ENCODE results near the gene ZFAND2A. TPM values are rescaled to one million over a fixed set of nuclear protein-coding genes. Genes with fewer than 3 reads are reported as not detected.

ZFAND2A gene
- total and polyA plus RNA-seq, 2 of the 8 experiments (the other 6 are each of a cell fraction or from before 2014, with no cell fraction given), result 16.6 to 20.3 TPM

DNA sequence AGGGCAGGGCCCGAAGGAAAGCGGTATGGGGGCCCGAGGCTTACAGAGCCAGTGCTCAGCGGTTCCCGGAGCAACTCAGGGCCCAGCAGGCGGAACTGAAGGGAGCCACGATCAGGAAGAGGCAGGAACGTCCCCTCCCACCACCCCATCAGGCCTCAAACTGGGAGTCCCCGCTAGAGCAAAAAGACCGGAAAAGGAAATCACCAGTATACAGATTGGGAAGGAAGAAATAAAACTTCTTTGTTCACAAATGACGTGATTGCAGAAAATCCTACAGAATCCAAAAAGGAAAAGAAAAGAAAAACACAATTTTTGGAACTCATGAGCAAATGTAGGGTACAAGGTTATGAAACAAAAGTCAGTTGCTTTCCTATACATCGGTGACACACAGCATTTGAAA is 21.6 kb upstream of the ZFAND2A start:
- H3K56ac ChIP-seq (replicated peaks; ENCODE audit: insufficient read length, low read depth, low read length), result no peak overlapping the region
- no peak overlapping the region for H2BK120ac ChIP-seq (replicated peaks; ENCODE audit: low read depth, low read length)
- no peak overlapping the region for H3K4me3 ChIP-seq (ENCODE audit: extremely low read depth in 1 of 4, insufficient read depth in 2 of 4, low read depth in 3 of 4, low read length in 4 of 4)
- no peaks in the 10 kb centered on the region for H3K4me1 ChIP-seq (replicated peaks in 1 of 4; ENCODE audit: control insufficient read depth in 3 of 4, insufficient read depth in 4 of 4, low read length in 3 of 4)
- no peak overlapping the region for H3K14ac ChIP-seq (ENCODE audit: insufficient read length)
- peaks cover 0 to 2% of the 10 kb centered on the region in 2 experiments; a peak in 2 of 4 replicates for H3K9me3 ChIP-seq (ENCODE audit: insufficient read depth in 2 of 2, low read depth in 1 of 2, low read length in 1 of 2)
- no peaks in the 10 kb centered on the region for H4K20me1 ChIP-seq (replicated peaks in 1 of 2; ENCODE audit: control insufficient read depth in 1 of 2, insufficient read depth in 2 of 2, low read length in 2 of 2)
- no peaks in the 10 kb centered on the region for H3K36me3 ChIP-seq (ENCODE audit: control insufficient read depth in 2 of 4, insufficient read depth in 4 of 4, low read length in 3 of 4)
- H4K5ac ChIP-seq (ENCODE audit: insufficient read length, low read depth, low read length), result no peak overlapping the region
- H2BK15ac ChIP-seq (ENCODE audit: low read length), result no peak overlapping the region
- no peaks in the 10 kb centered on the region for H3K79me1 ChIP-seq (ENCODE audit: low read depth, low read length)
- no peak overlapping the region for H2BK20ac ChIP-seq (ENCODE audit: low read length)
- no peak overlapping the region for H3K27ac ChIP-seq (ENCODE audit: low read depth, low read length)
- H4K91ac ChIP-seq (replicated peaks; ENCODE audit: insufficient read length, low read length), result no peak overlapping the region
- H2AK5ac ChIP-seq (ENCODE audit: low read depth, low read length), result no peak overlapping the region
- H4K8ac ChIP-seq (ENCODE audit: extremely low read depth, insufficient read depth, low read length), result no peak overlapping the region
- DNase-seq (ENCODE audit: low read depth in 1 of 2, low spot score in 2 of 2), result no peak
- H2BK12ac ChIP-seq (ENCODE audit: low read depth, low read length), result no peak overlapping the region
- FAIRE-seq, result no peak
- POLR2A ChIA-PET (ENCODE audit: partially characterized antibody), result no interaction called here
- H3K79me2 ChIP-seq (ENCODE audit: control insufficient read depth in 1 of 2, insufficient read depth in 2 of 2, low read length in 2 of 2), result no peaks in the 10 kb centered on the region
- no peak overlapping the region for H3K4ac ChIP-seq (replicated peaks; ENCODE audit: insufficient read length, low read depth, low read length)
- 89% methylated on average over 11 of the region's 12 CpGs; no CpG with 5 or more reads in 1 of the 2 experiments for WGBS, 2 experiments (ENCODE audit: extremely low coverage in 1 of 2, insufficient coverage in 1 of 2, insufficient read length in 1 of 2, insufficient replicate concordance in 2 of 2, low coverage in 1 of 2, low lambda C conversion rate in 2 of 2, missing lambda C conversion rate in 1 of 2)
- no peak overlapping the region for H3K23ac ChIP-seq (ENCODE audit: insufficient read length)
- no peak overlapping the region for H3K9ac ChIP-seq (replicated peaks in 1 of 4; ENCODE audit: extremely low read depth in 1 of 4, low read depth in 3 of 4, low read length in 3 of 4)
- no peaks in the 10 kb centered on the region; a peak in 1 of 7 replicates for H3K27me3 ChIP-seq (replicated peaks in 1 of 4; ENCODE audit: control insufficient read depth in 3 of 4, extremely low read depth in 1 of 4, insufficient read depth in 3 of 4, low read length in 3 of 4)
- H2BK5ac ChIP-seq (ENCODE audit: low read depth, low read length), result no peak overlapping the region
- H3K18ac ChIP-seq (ENCODE audit: extremely low read depth, low read length), result no peak overlapping the region
- CTCF ChIA-PET (ENCODE audit: partially characterized antibody), result interaction anchor here (1.1 to 2.9 kb wide), 4 partner anchors 11 to 272 kb away, joined by 3 to 47 read pairs (median 6); no protein-coding TSS in a partner anchor
- H3K4me2 ChIP-seq (ENCODE audit: insufficient read depth in 1 of 2, low read depth in 2 of 2, low read length in 2 of 2), result no peak overlapping the region
- no peak overlapping the region for H2AFZ ChIP-seq (ENCODE audit: low read length)
- H3K23me2 ChIP-seq (ENCODE audit: low read depth, low read length), result no peaks in the 10 kb centered on the region; the same call in 1 of the 2 replicates
- no peak for TF ChIP-seq TBP (IDR thresholded peaks at IDR 0.05; ENCODE audit: low read depth, low read length)
- TF ChIP-seq HDAC2 (IDR thresholded peaks at IDR 0.05; ENCODE audit: borderline replicate concordance in 1 of 2, low read depth in 2 of 2, low read length in 2 of 2), result no peak
- TF ChIP-seq NRF1 (IDR thresholded peaks at IDR 0.05; ENCODE audit: low read depth, low read length), result no peak
- TF ChIP-seq, protein P1, sequence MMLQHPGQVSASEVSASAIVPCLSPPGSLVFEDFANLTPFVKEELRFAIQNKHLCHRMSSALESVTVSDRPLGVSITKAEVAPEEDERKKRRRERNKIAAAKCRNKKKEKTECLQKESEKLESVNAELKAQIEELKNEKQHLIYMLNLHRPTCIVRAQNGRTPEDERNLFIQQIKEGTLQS (IDR thresholded peaks at IDR 0.05; ENCODE audit: insufficient read depth, low read depth, low read length), result no peak
- no peak for TF ChIP-seq POLR2AphosphoS5 (IDR thresholded peaks at IDR 0.05; ENCODE audit: low read depth, low read length)
- TF ChIP-seq TAF7 (optimal IDR thresholded peaks at IDR 0.05; ENCODE audit: borderline replicate concordance, low read depth, low read length), result no peak
- no peak for TF ChIP-seq BACH1 (IDR thresholded peaks at IDR 0.05; ENCODE audit: low read length)
- TF ChIP-seq GABPA (IDR thresholded peaks at IDR 0.05; ENCODE audit: borderline replicate concordance, insufficient read depth, low read length), result no peak
- no peak for TF ChIP-seq SP4 (IDR thresholded peaks at IDR 0.05; ENCODE audit: low read length)
- no peak for TF ChIP-seq RAD21 (IDR thresholded peaks at IDR 0.05 in 1 of 2, conservative IDR thresholded peaks at IDR 0.05 in 1 of 2; ENCODE audit: low read depth in 2 of 2, low read length in 2 of 2)
- TF ChIP-seq BRCA1 (IDR thresholded peaks at IDR 0.05; ENCODE audit: low read depth, low read length), result no peak
